Measurements from ENCODE around the gene IL16.

DNA sequence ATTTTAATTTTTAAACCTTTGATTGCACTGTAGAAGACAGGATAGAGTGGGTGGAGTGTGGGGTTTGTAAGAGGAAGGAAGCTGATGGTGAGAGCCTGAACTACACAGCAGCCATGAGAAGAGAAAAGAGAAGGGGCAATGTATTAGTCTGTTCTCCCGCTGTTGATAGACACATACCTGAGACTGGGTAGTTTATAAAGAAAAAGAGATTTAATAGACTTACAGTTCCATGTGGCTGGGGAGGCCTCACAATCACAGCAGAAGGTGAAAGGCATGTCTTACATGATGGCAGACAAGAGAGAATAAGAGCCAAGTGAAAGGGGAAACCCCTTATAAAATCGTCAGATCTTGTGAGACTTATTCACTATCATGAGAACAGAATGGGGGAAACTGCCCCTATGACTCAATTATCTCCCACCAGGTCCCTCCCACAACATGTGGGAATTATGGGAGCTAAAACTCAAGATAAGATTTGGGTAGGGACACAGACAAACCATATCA is 90.0 kb downstream of the IL16 start:
- no peak for TF ChIP-seq TAF1 (IDR thresholded peaks at IDR 0.05; ENCODE audit: borderline replicate concordance, insufficient read depth, low read length)
- TF ChIP-seq POLR2AphosphoS5 (IDR thresholded peaks at IDR 0.05; ENCODE audit: low read depth, low read length), result no peak
- TF ChIP-seq SIN3A (IDR thresholded peaks at IDR 0.05; ENCODE audit: borderline replicate concordance, insufficient read depth, low read length), result no peak
- TF ChIP-seq, protein P1, sequence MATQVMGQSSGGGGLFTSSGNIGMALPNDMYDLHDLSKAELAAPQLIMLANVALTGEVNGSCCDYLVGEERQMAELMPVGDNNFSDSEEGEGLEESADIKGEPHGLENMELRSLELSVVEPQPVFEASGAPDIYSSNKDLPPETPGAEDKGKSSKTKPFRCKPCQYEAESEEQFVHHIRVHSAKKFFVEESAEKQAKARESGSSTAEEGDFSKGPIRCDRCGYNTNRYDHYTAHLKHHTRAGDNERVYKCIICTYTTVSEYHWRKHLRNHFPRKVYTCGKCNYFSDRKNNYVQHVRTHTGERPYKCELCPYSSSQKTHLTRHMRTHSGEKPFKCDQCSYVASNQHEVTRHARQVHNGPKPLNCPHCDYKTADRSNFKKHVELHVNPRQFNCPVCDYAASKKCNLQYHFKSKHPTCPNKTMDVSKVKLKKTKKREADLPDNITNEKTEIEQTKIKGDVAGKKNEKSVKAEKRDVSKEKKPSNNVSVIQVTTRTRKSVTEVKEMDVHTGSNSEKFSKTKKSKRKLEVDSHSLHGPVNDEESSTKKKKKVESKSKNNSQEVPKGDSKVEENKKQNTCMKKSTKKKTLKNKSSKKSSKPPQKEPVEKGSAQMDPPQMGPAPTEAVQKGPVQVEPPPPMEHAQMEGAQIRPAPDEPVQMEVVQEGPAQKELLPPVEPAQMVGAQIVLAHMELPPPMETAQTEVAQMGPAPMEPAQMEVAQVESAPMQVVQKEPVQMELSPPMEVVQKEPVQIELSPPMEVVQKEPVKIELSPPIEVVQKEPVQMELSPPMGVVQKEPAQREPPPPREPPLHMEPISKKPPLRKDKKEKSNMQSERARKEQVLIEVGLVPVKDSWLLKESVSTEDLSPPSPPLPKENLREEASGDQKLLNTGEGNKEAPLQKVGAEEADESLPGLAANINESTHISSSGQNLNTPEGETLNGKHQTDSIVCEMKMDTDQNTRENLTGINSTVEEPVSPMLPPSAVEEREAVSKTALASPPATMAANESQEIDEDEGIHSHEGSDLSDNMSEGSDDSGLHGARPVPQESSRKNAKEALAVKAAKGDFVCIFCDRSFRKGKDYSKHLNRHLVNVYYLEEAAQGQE (IDR thresholded peaks at IDR 0.05; ENCODE audit: insufficient read depth in 1 of 2, low read depth in 2 of 2, low read length in 2 of 2), result no peak
- TF ChIP-seq FOXP2 (optimal IDR thresholded peaks at IDR 0.05; ENCODE audit: borderline replicate concordance, extremely low read depth, extremely low read length, insufficient read depth), result no peak
